SK-N-SH (cell line): Measurements from ENCODE around the gene KIF18A. TPM values are rescaled to one million over a fixed set of nuclear protein-coding genes. Genes with fewer than 3 reads are reported as not detected.

Source experiments
- CTCF ChIA-PET: fragments of 300-600, 350-600 bp; formaldehyde crosslinking; extraction: SDS; loops from one replicate; lab custom pipeline; 2021; lab: Yijun Ruan, JAX
- POLR2A ChIA-PET: fragments of 350-600 bp; sonication (Branson Sonifier 250); formaldehyde crosslinking; extraction: SDS; loops from one replicate; lab custom pipeline; 2020; ENCODE audit warnings: antibody characterized with exemption, inconsistent platforms; lab: Yijun Ruan, JAX
- DNase-seq: peaks from one replicate; pipeline ENCODE4 v3.0.0; 2012
- H2AFZ ChIP-seq: fragments of 200-600 bp; sonication (generic); 2 replicates; pipeline ENCODE4 v1.8.1; 2016; ENCODE audit warnings: antibody characterized with exemption, mild to moderate bottlenecking, low read depth
- H3F3A ChIP-seq: fragments of 200-600 bp; sonication (generic); replicated peaks from 2 replicates; pipeline ENCODE3; 2016; ENCODE audit warnings: antibody characterized with exemption, mild to moderate bottlenecking; ENCODE audit not compliant: insufficient read depth
- H3K27ac ChIP-seq, 2 experiments: fragments of 200-500 bp in 1 of 2; fragments of 200-600 bp in 1 of 2; sonication (Bioruptor generic) in 1 of 2; sonication (generic), shearing (Covaris generic) in 1 of 2; 2 replicates each; pipeline versions ENCODE4 v1.5.1 to v1.6.1; 2014 to 2016; ENCODE audit warnings: low read depth in 2 of 2, inconsistent platforms in 1 of 2, low read length in 1 of 2, mild to moderate bottlenecking in 1 of 2, mixed read lengths in 1 of 2
- H3K27me3 ChIP-seq: fragments of 200-600 bp; sonication (generic), shearing (Covaris generic); 2 replicates; pipeline ENCODE4 v1.6.1; 2016; ENCODE audit warnings: mixed run types; ENCODE audit not compliant: insufficient read depth
- H3K36me3 ChIP-seq, 2 experiments: fragments of 200-500 bp in 1 of 2; fragments of 200-600 bp in 1 of 2; sonication (Bioruptor generic) in 1 of 2; sonication (generic) in 1 of 2; replicated peaks in 1 of 2; 2 replicates each; pipeline versions ENCODE3 to v1.5.1; 2014 to 2016; ENCODE audit warnings: low read length in 1 of 2, mild to moderate bottlenecking in 1 of 2; ENCODE audit not compliant: insufficient read depth in 2 of 2, control insufficient read depth in 1 of 2
- H3K4me1 ChIP-seq, 2 experiments: fragments of 200-500 bp in 1 of 2; fragments of 200-600 bp in 1 of 2; sonication (Bioruptor generic) in 1 of 2; sonication (generic), shearing (Covaris generic) in 1 of 2; 2 replicates each; pipeline versions ENCODE4 v1.5.1 to v1.6.1; 2014 to 2016; ENCODE audit warnings: low read depth in 1 of 2, low read length in 1 of 2, mixed run types in 1 of 2; ENCODE audit not compliant: insufficient read depth in 2 of 2, control insufficient read depth in 1 of 2
- H3K4me2 ChIP-seq: fragments of 200-600 bp; sonication (generic), shearing (Covaris generic); 2 replicates; pipeline ENCODE4 v1.6.1; 2017; ENCODE audit warnings: mixed run types
- H3K4me3 ChIP-seq, 2 experiments: fragments of 200-500 bp in 1 of 2; fragments of 200-600 bp in 1 of 2; sonication (Bioruptor generic) in 1 of 2; sonication (generic), shearing (Covaris generic) in 1 of 2; 2 replicates each; pipeline versions ENCODE4 v1.5.1 to v1.8.1; 2014 to 2016; ENCODE audit warnings: low read depth in 2 of 2, inconsistent platforms in 1 of 2, low read length in 1 of 2, mild to moderate bottlenecking in 1 of 2, mixed read lengths in 1 of 2, moderate library complexity in 1 of 2
- H3K79me2 ChIP-seq: fragments of 200-600 bp; sonication (generic); 2 replicates; pipeline ENCODE4 v1.8.1; 2017; ENCODE audit warnings: mild to moderate bottlenecking; ENCODE audit not compliant: insufficient read depth
- H3K9ac ChIP-seq: fragments of 200-600 bp; sonication (generic); 2 replicates; pipeline ENCODE4 v1.6.1; 2017; ENCODE audit warnings: mixed run types
- H3K9me2 ChIP-seq: fragments of 200-600 bp; sonication (generic); 2 replicates; pipeline ENCODE4 v1.6.1; 2017; ENCODE audit warnings: mixed run types
- H3K9me3 ChIP-seq: fragments of 200-600 bp; sonication (generic); 2 replicates; pipeline ENCODE4 v1.6.1; 2017; ENCODE audit warnings: mixed run types, mild to moderate bottlenecking, moderate library complexity
- H4K20me1 ChIP-seq: fragments of 200-600 bp; sonication (generic); 2 replicates; pipeline ENCODE4 v1.6.1; 2017; ENCODE audit warnings: mild to moderate bottlenecking, mixed run types; ENCODE audit not compliant: insufficient read depth
- CHD2 ChIP-seq: fragments of 150-350 bp; IDR thresholded peaks from 2 replicates; pipeline ENCODE4 v1.6.1; 2018; ENCODE audit warnings: low read length; ENCODE audit not compliant: partially characterized antibody
- ELF1 ChIP-seq: IDR thresholded peaks from 2 replicates; pipeline ENCODE4 v1.4.0; 2012
- EP300 ChIP-seq, 2 experiments: IDR thresholded peaks; 2 replicates each; pipeline versions ENCODE4 v1.4.0 to v1.6.1; 2012; ENCODE audit warnings: borderline replicate concordance in 1 of 2, low read depth in 1 of 2, low read length in 1 of 2
- EZH2phosphoT487 ChIP-seq: fragments of 200-600 bp; sonication (generic); IDR thresholded peaks from 2 replicates; pipeline ENCODE4 v1.6.1; 2017; ENCODE audit warnings: low read depth, mixed run types, mild to moderate bottlenecking, antibody characterized with exemption, moderate library complexity, borderline replicate concordance
- FOXJ3 ChIP-seq: sonication (generic); formaldehyde crosslinking; IDR thresholded peaks from 2 replicates; pipeline ENCODE4 v1.5.1; 2020; ENCODE audit warnings: mild to moderate bottlenecking, missing genetic modification reagents
- FOXM1 ChIP-seq: IDR thresholded peaks from 2 replicates; pipeline ENCODE4 v1.4.0; 2012; ENCODE audit warnings: low read depth, mild to moderate bottlenecking
- IRF3 ChIP-seq: fragments of 150-350 bp; IDR thresholded peaks from 2 replicates; pipeline ENCODE4 v1.6.1; 2016; ENCODE audit warnings: mild to moderate bottlenecking, low read depth, low read length
- JUND ChIP-seq: IDR thresholded peaks from 2 replicates; pipeline ENCODE4 v1.4.0; 2012
- MAX ChIP-seq: IDR thresholded peaks from 2 replicates; pipeline ENCODE4 v1.4.0; 2012; ENCODE audit warnings: low read depth
- NFIC ChIP-seq: IDR thresholded peaks from 2 replicates; pipeline ENCODE4 v1.4.0; 2012; ENCODE audit warnings: borderline replicate concordance
- PBX3 ChIP-seq: IDR thresholded peaks from 2 replicates; pipeline ENCODE4; 2012
- RCOR1 ChIP-seq: fragments of 150-350 bp; IDR thresholded peaks from 2 replicates; pipeline ENCODE4 v1.6.1; 2017; ENCODE audit warnings: antibody characterized with exemption, low read length
- TAF1 ChIP-seq: IDR thresholded peaks from 2 replicates; pipeline ENCODE4 v1.6.1; 2012; ENCODE audit warnings: low read depth, mild to moderate bottlenecking, low read length, moderate library complexity, borderline replicate concordance
- USF1 ChIP-seq: IDR thresholded peaks from 2 replicates; pipeline ENCODE4 v1.4.0; 2012; ENCODE audit warnings: low read depth, borderline replicate concordance
- ZBTB33 ChIP-seq: IDR thresholded peaks from 2 replicates; pipeline ENCODE4 v1.4.0; 2012; ENCODE audit warnings: low read depth, borderline replicate concordance
- WGBS: methylation state at CpG from one replicate; pipeline ENCODE4 v1.1.6; 2017; ENCODE audit warnings: low lambda C conversion rate; 5-methylcytosine and 5-hydroxymethylcytosine counted together
- polyA plus RNA-seq, 3 experiments: library from polyadenylated mRNA; depleted of rRNA; stranded (reverse); fragments of >200 nt; gene quantifications; 2 replicates each; pipeline ENCODE4 v1.2.3, GENCODE V29; 2012

The KIF18A gene
- polyA plus RNA-seq, 1 of the 3 experiments (the other 2 are of a cell fraction) = 3.8 TPM

GRCh38 chr11:28017816-28018215, 90.1 kb downstream of the KIF18A start (continued):
- TF ChIP-seq ZBTB33 = no peak

- 86% methylated on average over 4 of the region's 4 CpGs for WGBS
- H3K79me2 ChIP-seq = no peaks in the 10 kb centered on the region
- POLR2A ChIA-PET = no interaction called here
- no peak overlapping the region for H3K4me3 ChIP-seq
- DNase-seq = no peak
- peaks cover 5% of the 10 kb centered on the region for H3F3A ChIP-seq
- H3K9me3 ChIP-seq = no peaks in the 10 kb centered on the region
- H3K9ac ChIP-seq = no peak overlapping the region
- H3K27ac ChIP-seq = no peak overlapping the region
- CTCF ChIA-PET = no interaction called here
- no peaks in the 10 kb centered on the region for H3K27me3 ChIP-seq
- TF ChIP-seq EZH2phosphoT487 = no peak
- TF ChIP-seq IRF3 = no peak
- TF ChIP-seq NFIC = no peak
- no peak for TF ChIP-seq FOXJ3 (CRISPR knock-in tag)
- TF ChIP-seq ELF1 = no peak
- TF ChIP-seq TAF1 = no peak
- no peak for TF ChIP-seq FOXM1
- TF ChIP-seq USF1 = no peak
- TF ChIP-seq ZBTB33 = no peak
- no peak for TF ChIP-seq EP300 (IDR thresholded peaks at IDR 0.05; ENCODE audit: borderline replicate concordance in 1 of 2, low read depth in 1 of 2, low read length in 1 of 2)
- no peak for TF ChIP-seq RCOR1
- TF ChIP-seq PBX3 = no peak
- TF ChIP-seq MAX = no peak
- no peak for TF ChIP-seq JUND
- TF ChIP-seq CHD2 = no peak
- TF ChIP-seq, all 33 proteins: peak for 0
- H3K4me1 ChIP-seq = peaks cover 0 to 10% of the 10 kb centered on the region in 2 experiments; a peak in 2 of 4 replicates
- H4K20me1 ChIP-seq = no peaks in the 10 kb centered on the region
- peaks cover 0 to 6% of the 10 kb centered on the region in 2 experiments for H3K36me3 ChIP-seq
- no peak overlapping the region for H2AFZ ChIP-seq
- H3K4me2 ChIP-seq = no peak overlapping the region
- no peaks in the 10 kb centered on the region for H3K9me2 ChIP-seq
Observed at GRCh38 chr11:28011813-28012212, 96.1 kb downstream of the KIF18A start.
